T-helper 2 cell treated with Interferon-gamma antibody and Interleukin-4, amounts not matched to agents 100 ng/mL and 5 ng/mL, for 36 hours (primary cell): ENCODE measurements around the gene IVD. TPM values are rescaled to one million over a fixed set of nuclear protein-coding genes. Genes with fewer than 3 reads are reported as not detected.

Experiments
- total RNA-seq: library from RNA; stranded (reverse); gene quantifications from 2 replicates; pipeline ENCODE4 v1.2.3, GENCODE V29; 2022

Gene IVD
- total RNA-seq, 1 donor from 2014 or later: 63.1 TPM

Other genes with a start within 250 kb of the IVD start
- 74.6 and 86.8 TPM in 2 replicates for gene BUB1B, start 244.7 kb upstream of the IVD start, total RNA-seq
- 0.43 and 0.64 TPM in 2 replicates for gene PAK6, start 166.7 kb upstream of the IVD start, total RNA-seq
- 0.23 TPM in 1 of 2 replicates, not detected in the other for gene ANKRD63, start 122.7 kb upstream of the IVD start, total RNA-seq
- 177 and 192 TPM in 2 replicates for gene PLCB2, start 97.9 kb upstream of the IVD start, total RNA-seq
- 6.8 and 9.9 TPM in 2 replicates for gene INAFM2, start 82.1 kb upstream of the IVD start, total RNA-seq
- 0.66 and 0.86 TPM in 2 replicates for gene CCDC9B, start 64.9 kb upstream of the IVD start, total RNA-seq
- gene PHGR1, start 54.8 kb upstream of the IVD start, total RNA-seq: not detected in 2 replicates
- 0.32 and 0.52 TPM in 2 replicates for gene DISP2, start 47.6 kb upstream of the IVD start, total RNA-seq
- gene KNSTRN, start 23.1 kb upstream of the IVD start, total RNA-seq: 52.1 and 53.6 TPM in 2 replicates
- 29.7 and 31.2 TPM in 2 replicates for gene BAHD1, start 35.2 kb downstream of the IVD start, total RNA-seq
- gene CHST14, start 65.2 kb downstream of the IVD start, total RNA-seq: 16.5 and 17.4 TPM in 2 replicates
- 23.8 and 25.0 TPM in 2 replicates for gene CCDC32, start 159.2 kb downstream of the IVD start, total RNA-seq
- gene RPUSD2, start 163.5 kb downstream of the IVD start, total RNA-seq: 13.5 and 14.2 TPM in 2 replicates
- 51.7 and 53.0 TPM in 2 replicates for gene KNL1, start 188.5 kb downstream of the IVD start, total RNA-seq